Caco-2 (cell line): ENCODE results near the gene FBXO48. TPM values are rescaled to one million over a fixed set of nuclear protein-coding genes. Genes with fewer than 3 reads are reported as not detected.

Experiments used
- BruUV-seq: library from RNA; stranded (reverse); fragments of 400-500 nt; replicated peaks from 2 replicates; lab custom pipeline; 2021; lab: Mats Ljungman, UMichigan
- CTCF ChIA-PET: fragments of 300-600 bp; sonication (Branson Sonifier 250); formaldehyde crosslinking; loops from one replicate; lab custom pipeline; 2022; ENCODE audit warnings: antibody characterized with exemption; lab: Charles Lee
- POLR2A ChIA-PET: fragments of 300-600 bp; sonication (Branson Sonifier 250); formaldehyde crosslinking; loops from one replicate; lab custom pipeline; 2022; ENCODE audit warnings: antibody characterized with exemption; lab: Charles Lee
- DNase-seq, 2 experiments: peaks; one replicate each; pipeline versions ENCODE4 v3.0.0 to v3.0.0-alpha.2; 2020 to 2022
- H3K27me3 ChIP-seq: replicated peaks from 2 replicates; pipeline ENCODE4 v1.6.0; 2011; ENCODE audit warnings: low read length; ENCODE audit not compliant: control insufficient read depth, insufficient read depth
- H3K36me3 ChIP-seq: 2 replicates; pipeline ENCODE4 v1.5.1; 2011; ENCODE audit warnings: low read length; ENCODE audit not compliant: control insufficient read depth, insufficient read depth
- H3K4me1 ChIP-seq: fragments of 250-450 bp; sonication (Bioruptor Pico); 2 replicates; pipeline ENCODE4 v1.5.1; 2020; ENCODE audit warnings: mild to moderate bottlenecking
- H3K4me3 ChIP-seq: 2 replicates; pipeline ENCODE4 v1.5.1; 2011; ENCODE audit warnings: low read depth, mild to moderate bottlenecking, control low read depth, low read length
- H3K9me3 ChIP-seq: fragments of 250-450 bp; sonication (Bioruptor Pico); 2 replicates; pipeline ENCODE4 v1.5.1; 2020; ENCODE audit warnings: mild to moderate bottlenecking, moderate library complexity
- H3K27ac Mint-ChIP-seq: one replicate; pipeline ENCODE4 v1.8.0; 2022; ENCODE audit warnings: mixed read lengths; ENCODE audit not compliant: unreplicated experiment
- H3K27me3 Mint-ChIP-seq: one replicate; pipeline ENCODE4 v1.8.0; 2022; ENCODE audit warnings: mixed read lengths; ENCODE audit not compliant: insufficient read depth, unreplicated experiment
- H3K36me3 Mint-ChIP-seq: one replicate; pipeline ENCODE4 v1.8.0; 2022; ENCODE audit warnings: mild to moderate bottlenecking, mixed read lengths; ENCODE audit not compliant: insufficient read depth, unreplicated experiment
- H3K4me1 Mint-ChIP-seq: one replicate; pipeline ENCODE4 v1.8.0; 2022; ENCODE audit warnings: low read depth, mixed read lengths; ENCODE audit not compliant: unreplicated experiment
- H3K4me3 Mint-ChIP-seq: one replicate; pipeline ENCODE4 v1.8.0; 2022; ENCODE audit warnings: mild to moderate bottlenecking, moderate library complexity, mixed read lengths; ENCODE audit not compliant: unreplicated experiment
- H3K9me3 Mint-ChIP-seq: one replicate; pipeline ENCODE4 v1.8.0; 2022; ENCODE audit warnings: mixed read lengths; ENCODE audit not compliant: unreplicated experiment
- CTCF ChIP-seq, 2 experiments: fragments of 200-600 bp in 1 of 2; IDR thresholded peaks; 1 replicate in 1 of 2; 2 replicates in 1 of 2; pipeline versions ENCODE4 v1.5.1 to v1.8.0; 2011 to 2022; ENCODE audit warnings: antibody characterized with exemption in 1 of 2, control low read depth in 1 of 2, inconsistent platforms in 1 of 2, low read depth in 1 of 2, low read length in 1 of 2, mild to moderate bottlenecking in 1 of 2, moderate library complexity in 1 of 2; ENCODE audit not compliant: insufficient read depth in 1 of 2, severe bottlenecking in 1 of 2, unreplicated experiment in 1 of 2
- intact Hi-C: fragments of 100-400 bp; cut with micrococcal nuclease; formaldehyde crosslinking; loops from one replicate; pipeline ENCODE4 v1.10.0; 2022; ENCODE audit not compliant: unreplicated experiment
- total RNA-seq: library from RNA; stranded (reverse); gene quantifications from 2 replicates; pipeline ENCODE4 v1.2.3, GENCODE V29; 2022

FBXO48 gene
- total RNA-seq, 1 experiment from 2014 or later, result 1.2 TPM

- Histone ChIP-seq H3K4me1 (peaks cover 49% of the 10 kb centered on the region), H3K36me3 (no peaks in the 10 kb centered on the region), H3K4me3 (no peak overlapping the region), H3K9me3 (no peaks in the 10 kb centered on the region), H3K27me3 (no peaks in the 10 kb centered on the region)
- Mint-ChIP-seq H3K27me3 (no peaks in the 10 kb centered on the region), H3K27ac (no peak overlapping the region), H3K4me3 (peak overlapping the region; percentile 95), H3K36me3 (peaks cover 8% of the 10 kb centered on the region), H3K9me3 (no peaks in the 10 kb centered on the region), H3K4me1 (peaks cover 32% of the 10 kb centered on the region)
- TF ChIP-seq CTCF (IDR thresholded peaks at IDR 0.05; ENCODE audit: insufficient read depth in 1 of 2, low read depth in 1 of 2, low read length in 1 of 2, severe bottlenecking in 1 of 2, unreplicated experiment in 1 of 2), result no peak
- DNase-seq, result no peak
- POLR2A ChIA-PET, result no interaction called here
- CTCF ChIA-PET, result interaction anchor here (2.5 to 3.8 kb wide), 2 partner anchors 19 to 240 kb away, joined by 11 to 18 read pairs; no protein-coding TSS in a partner anchor
- BruUV-seq, result no TSS peak
- intact Hi-C loops, result loop anchor here (5.0 kb wide), 1 partner anchor 438 kb away; no protein-coding TSS in a partner anchor
Measured at GRCh38 chr2:68468801-68469200, 1.7 kb upstream of the FBXO48 start.

- Mint-ChIP-seq H3K9me3 (no peaks in the 10 kb centered on the region), H3K27ac (peak overlapping the region; percentile 95), H3K27me3 (no peaks in the 10 kb centered on the region), H3K4me3 (peak overlapping the region; percentile 95), H3K4me1 (peaks cover 21% of the 10 kb centered on the region), H3K36me3 (peaks cover 8% of the 10 kb centered on the region)
- ChIA-PET CTCF (interaction anchor here (1.3 to 3.8 kb wide), 7 partner anchors 21 to 459 kb away, joined by 4 to 18 read pairs (median 7); no protein-coding TSS in a partner anchor), POLR2A (no interaction called here)
- no peak for DNase-seq
- H3K4me3 ChIP-seq, result peak overlapping the region; percentile 95
- peaks cover 30% of the 10 kb centered on the region for H3K4me1 ChIP-seq
- H3K36me3 ChIP-seq, result no peaks in the 10 kb centered on the region
- BruUV-seq, result TSS peak; percentile 64
- H3K9me3 ChIP-seq, result no peaks in the 10 kb centered on the region
- no peaks in the 10 kb centered on the region for H3K27me3 ChIP-seq
- no peak for TF ChIP-seq CTCF (IDR thresholded peaks at IDR 0.05; ENCODE audit: insufficient read depth in 1 of 2, low read depth in 1 of 2, low read length in 1 of 2, severe bottlenecking in 1 of 2, unreplicated experiment in 1 of 2)
- intact Hi-C loops, result loop anchor here (1.0 to 5.0 kb wide), 2 partner anchors 249 to 441 kb away; no protein-coding TSS in a partner anchor
Measured at GRCh38 chr2:68466778-68467076, 367 bp downstream of the FBXO48 start.

- Mint-ChIP-seq H3K9me3 (no peaks in the 10 kb centered on the region), H3K27ac (peak overlapping the region; percentile 95), H3K27me3 (no peaks in the 10 kb centered on the region), H3K36me3 (peaks cover 8% of the 10 kb centered on the region), H3K4me1 (peaks cover 20% of the 10 kb centered on the region), H3K4me3 (peak overlapping the region; percentile 95)
- no peaks in the 10 kb centered on the region for H3K9me3 ChIP-seq
- H3K36me3 ChIP-seq, result no peaks in the 10 kb centered on the region
- CTCF ChIA-PET, result interaction anchor here (1.0 to 3.8 kb wide), 8 partner anchors 21 to 459 kb away, joined by 3 to 18 read pairs (median 6); no protein-coding TSS in a partner anchor
- peaks cover 29% of the 10 kb centered on the region for H3K4me1 ChIP-seq
- POLR2A ChIA-PET, result no interaction called here
- peak overlapping the region; percentile 95 for H3K4me3 ChIP-seq
- intact Hi-C loops, result loop anchor here (5.0 kb wide), 1 partner anchor 441 kb away; no protein-coding TSS in a partner anchor
- TF ChIP-seq CTCF (IDR thresholded peaks at IDR 0.05; ENCODE audit: insufficient read depth in 1 of 2, low read depth in 1 of 2, low read length in 1 of 2, severe bottlenecking in 1 of 2, unreplicated experiment in 1 of 2), result no peak
- BruUV-seq, result no TSS peak
- no peaks in the 10 kb centered on the region for H3K27me3 ChIP-seq
- no peak for DNase-seq
Measured at GRCh38 chr2:68466361-68466777, 725 bp downstream of the FBXO48 start.
